ENCODE measurements around the gene KRTAP3-3.
"Not testable (repeated sequence)": the region's sequence is repeated elsewhere in the genome, so short reads cannot be mapped to it uniquely, and the experiment has no call there.

Gene KRTAP3-3

GRCh38 chr17:40993839-40994238, at the start of gene KRTAP3-3:
Gene KRTAP3-3, minus strand, starts transcription at chr17:40994164. Its CDS starts 67 bp downstream, at chr17:40994097.
- no peak for DNase-seq (ENCODE audit: low read depth, low spot score)
- Histone ChIP-seq H3K27ac (ENCODE audit: low read length) (no peak within 1 kb of the TSS), H3K4me3 (ENCODE audit: low read length) (no peak within 1 kb of the TSS), H3K9me3 (ENCODE audit: control insufficient read depth, insufficient read depth, low read length) (no peaks in the 10 kb centered on the region), H3K27me3 (ENCODE audit: control insufficient read depth, insufficient read depth, low read length) (no peaks in the 10 kb centered on the region), H3K4me1 (ENCODE audit: control insufficient read depth, insufficient read depth, low read length) (no peaks in the 10 kb centered on the region; the same call in 1 of the 2 replicates), H3K36me3 (ENCODE audit: control insufficient read depth, insufficient read depth, low read length) (no peaks in the 10 kb centered on the region)
- WGBS (ENCODE audit: insufficient coverage, insufficient read length), result no CpG with 5 or more reads among the region's 4 CpGs

- no peaks in the 10 kb centered on the region for H3K9me3 ChIP-seq (ENCODE audit: control insufficient read depth, insufficient read depth, low read length)
- no peaks in the 10 kb centered on the region for H3K27me3 ChIP-seq (ENCODE audit: control insufficient read depth, insufficient read depth, low read length)
- H3K27ac ChIP-seq (ENCODE audit: low read length), result no peak overlapping the region
- no CpG with 5 or more reads among the region's 1 CpG for WGBS (ENCODE audit: insufficient coverage, insufficient read length)
- no peaks in the 10 kb centered on the region for H3K4me1 ChIP-seq (ENCODE audit: control insufficient read depth, insufficient read depth, low read length)
- DNase-seq (ENCODE audit: low read depth, low spot score), result no peak
- no peaks in the 10 kb centered on the region for H3K36me3 ChIP-seq (ENCODE audit: control insufficient read depth, insufficient read depth, low read length)
- H3K4me3 ChIP-seq (ENCODE audit: low read length), result no peak overlapping the region
These were observed 49.0 kb upstream of the KRTAP3-3 start for GRCh38 chr17:41042953-41043352.

- H3K4me3 ChIP-seq (ENCODE audit: low read length), result not testable (repeated sequence)
- no CpG with 5 or more reads among the region's 14 CpGs for WGBS (ENCODE audit: insufficient coverage, insufficient read length)
These were observed 47.0 kb upstream of the KRTAP3-3 start, which contains the start of gene KRTAP1-1 for GRCh38 chr17:41040783-41041571. Gene KRTAP1-1, minus strand, starts transcription at chr17:41041450. Its CDS starts 53 bp downstream, at chr17:41041397.

DNA sequence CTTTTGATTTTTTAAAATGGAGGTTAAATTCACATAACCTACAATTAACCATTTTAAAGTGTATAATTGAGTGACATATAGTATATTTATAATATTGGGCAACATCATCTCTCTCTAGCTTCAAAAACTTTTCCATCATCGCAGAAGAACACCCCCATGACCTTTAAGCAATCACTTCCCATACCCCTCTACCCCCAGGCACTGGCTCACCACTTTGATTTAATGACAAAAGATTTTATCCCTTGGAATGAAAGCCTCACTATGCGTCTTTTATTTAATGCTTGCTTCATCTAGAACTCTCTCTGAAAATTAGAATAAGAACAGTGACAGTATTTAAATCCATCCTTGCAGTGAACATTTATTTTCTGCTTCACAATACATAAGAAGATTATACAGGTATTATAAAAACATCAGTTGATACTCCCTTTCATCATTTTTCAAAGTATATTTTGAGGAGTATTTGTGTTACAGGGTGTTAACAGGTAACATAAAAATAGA, 43.9 kb upstream of the KRTAP3-3 start:
- no peak for DNase-seq (ENCODE audit: low read depth, low spot score)
- H3K27ac ChIP-seq (ENCODE audit: low read length), result no peak overlapping the region
- WGBS (ENCODE audit: insufficient coverage, insufficient read length), result no CpG with 5 or more reads among the region's 2 CpGs
- H3K27me3 ChIP-seq (ENCODE audit: control insufficient read depth, insufficient read depth, low read length), result no peaks in the 10 kb centered on the region
- H3K4me3 ChIP-seq (ENCODE audit: low read length), result no peak overlapping the region
- no peaks in the 10 kb centered on the region; the same call in 1 of the 2 replicates for H3K4me1 ChIP-seq (ENCODE audit: control insufficient read depth, insufficient read depth, low read length)
- no peaks in the 10 kb centered on the region for H3K9me3 ChIP-seq (ENCODE audit: control insufficient read depth, insufficient read depth, low read length)
- no peaks in the 10 kb centered on the region for H3K36me3 ChIP-seq (ENCODE audit: control insufficient read depth, insufficient read depth, low read length)

More at GRCh38 chr17:41040783-41041571, 47.0 kb upstream of the KRTAP3-3 start, which contains the start of gene KRTAP1-1:
- not testable (repeated sequence) for H3K27me3 ChIP-seq (ENCODE audit: control insufficient read depth, insufficient read depth, low read length); H3K4me1 ChIP-seq (ENCODE audit: control insufficient read depth, insufficient read depth, low read length); DNase-seq (ENCODE audit: low read depth, low spot score); H3K36me3 ChIP-seq (ENCODE audit: control insufficient read depth, insufficient read depth, low read length); H3K9me3 ChIP-seq (ENCODE audit: control insufficient read depth, insufficient read depth, low read length); H3K27ac ChIP-seq (ENCODE audit: low read length)

DNA sequence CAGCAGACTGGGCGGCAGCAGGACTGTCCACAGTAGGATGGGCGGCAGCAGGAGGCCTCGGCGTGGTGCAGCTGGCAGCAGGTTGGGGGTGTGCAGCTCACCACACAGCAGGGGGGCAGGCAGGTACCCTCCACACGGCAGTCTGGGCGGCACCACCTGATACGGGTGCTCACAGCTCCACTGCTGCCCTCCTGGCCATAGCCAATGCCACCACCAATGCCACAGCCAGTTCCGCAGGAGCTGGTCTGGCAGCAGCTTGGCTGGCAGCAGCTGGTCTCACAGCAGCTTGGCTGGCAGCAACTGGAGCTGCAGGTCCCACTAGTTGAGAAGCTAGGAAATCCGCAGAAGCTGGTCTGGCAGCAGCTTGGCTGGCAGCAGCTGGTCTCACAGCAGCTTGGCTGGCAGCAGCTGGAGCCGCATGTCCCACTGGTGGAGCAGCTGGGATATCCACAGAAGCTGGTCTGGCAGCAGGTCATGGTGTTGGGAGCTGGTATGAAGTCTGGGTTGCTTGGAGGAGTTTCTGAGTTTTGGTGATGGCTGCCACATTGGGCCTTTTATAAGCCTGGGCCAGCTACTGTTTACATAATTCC, 40.5 kb upstream of the KRTAP3-3 start, which contains the start of gene KRTAP1-3:
Gene KRTAP1-3 (minus strand): TSS at position 529 of the 590 bp plus-strand sequence. CDS start 53 bp downstream, at position 476.
- H3K27ac ChIP-seq (ENCODE audit: low read length); H3K4me1 ChIP-seq (ENCODE audit: control insufficient read depth, insufficient read depth, low read length); DNase-seq (ENCODE audit: low read depth, low spot score); H3K36me3 ChIP-seq (ENCODE audit: control insufficient read depth, insufficient read depth, low read length); H3K9me3 ChIP-seq (ENCODE audit: control insufficient read depth, insufficient read depth, low read length); H3K27me3 ChIP-seq (ENCODE audit: control insufficient read depth, insufficient read depth, low read length); H3K4me3 ChIP-seq (ENCODE audit: low read length): not testable (repeated sequence)
- WGBS (ENCODE audit: insufficient coverage, insufficient read length), result no CpG with 5 or more reads among the region's 10 CpGs

DNA sequence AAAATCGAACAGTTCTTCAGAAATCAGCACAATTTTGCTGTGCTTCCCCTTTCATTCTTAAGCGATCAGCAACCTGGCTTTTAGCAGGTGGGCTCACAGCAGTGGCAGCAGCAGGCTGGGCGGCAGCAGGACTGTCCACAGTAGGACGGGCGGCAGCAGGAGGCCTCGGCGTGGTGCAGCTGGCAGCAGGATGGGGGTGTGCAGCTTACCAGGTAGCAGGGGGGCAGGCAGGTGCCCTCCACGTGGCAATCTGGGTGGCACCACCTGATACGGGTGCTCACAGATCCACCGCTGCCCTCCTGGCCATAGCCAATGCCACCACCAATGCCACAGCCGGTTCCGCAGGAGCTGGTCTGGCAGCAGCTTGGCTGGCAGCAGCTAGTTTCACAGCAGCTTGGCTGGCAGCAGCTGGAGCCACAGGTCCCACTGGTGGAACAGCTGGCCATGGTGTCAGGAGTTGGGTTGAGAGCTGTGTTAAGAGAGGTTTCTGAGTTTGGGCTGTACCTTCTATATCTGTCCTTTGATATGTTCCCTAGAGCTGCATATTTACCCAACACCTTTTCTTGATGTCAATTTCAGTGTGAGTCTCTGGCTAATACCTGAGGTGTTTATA, 35.8 kb upstream of the KRTAP3-3 start, which contains the start of gene KRTAP1-4:
Gene KRTAP1-4 (minus strand): TSS at position 563 of the 613 bp plus-strand sequence. CDS start 117 bp downstream, at position 446.
- DNase-seq (ENCODE audit: low read depth, low spot score), result no peak
- H3K4me3 ChIP-seq (ENCODE audit: low read length), result no peak within 1 kb of the TSS
- no CpG with 5 or more reads among the region's 12 CpGs for WGBS (ENCODE audit: insufficient coverage, insufficient read length)

GRCh38 chr17:41026715-41027471, 32.9 kb upstream of the KRTAP3-3 start, which contains the start of gene KRTAP1-5:
Gene KRTAP1-5, minus strand, starts transcription at chr17:41027208. Its CDS starts 53 bp downstream, at chr17:41027155.
- Histone ChIP-seq H3K9me3 (ENCODE audit: control insufficient read depth, insufficient read depth, low read length) (no peaks in the 10 kb centered on the region), H3K27ac (ENCODE audit: low read length) (no peak within 1 kb of the TSS), H3K36me3 (ENCODE audit: control insufficient read depth, insufficient read depth, low read length) (no peaks in the 10 kb centered on the region), H3K4me1 (ENCODE audit: control insufficient read depth, insufficient read depth, low read length) (no peaks in the 10 kb centered on the region), H3K4me3 (ENCODE audit: low read length) (no peak within 1 kb of the TSS), H3K27me3 (ENCODE audit: control insufficient read depth, insufficient read depth, low read length) (no peaks in the 10 kb centered on the region)
- DNase-seq (ENCODE audit: low read depth, low spot score), result no peak
- WGBS (ENCODE audit: insufficient coverage, insufficient read length), result no CpG with 5 or more reads among the region's 9 CpGs

More for the DNA sequence above, 35.8 kb upstream of the KRTAP3-3 start, which contains the start of gene KRTAP1-4:
- H3K27me3 ChIP-seq (ENCODE audit: control insufficient read depth, insufficient read depth, low read length), result no peaks in the 10 kb centered on the region
- H3K4me1 ChIP-seq (ENCODE audit: control insufficient read depth, insufficient read depth, low read length), result no peaks in the 10 kb centered on the region; the same call in 1 of the 2 replicates
- no peaks in the 10 kb centered on the region for H3K36me3 ChIP-seq (ENCODE audit: control insufficient read depth, insufficient read depth, low read length)
- H3K9me3 ChIP-seq (ENCODE audit: control insufficient read depth, insufficient read depth, low read length), result no peaks in the 10 kb centered on the region
- H3K27ac ChIP-seq (ENCODE audit: low read length), result no peak within 1 kb of the TSS

GRCh38 chr17:41024697-41025096, 30.7 kb upstream of the KRTAP3-3 start:
- 100% methylated on average over 2 of the region's 3 CpGs for WGBS (ENCODE audit: insufficient coverage, insufficient read length)
- DNase-seq (ENCODE audit: low read depth, low spot score), result no peak

DNA sequence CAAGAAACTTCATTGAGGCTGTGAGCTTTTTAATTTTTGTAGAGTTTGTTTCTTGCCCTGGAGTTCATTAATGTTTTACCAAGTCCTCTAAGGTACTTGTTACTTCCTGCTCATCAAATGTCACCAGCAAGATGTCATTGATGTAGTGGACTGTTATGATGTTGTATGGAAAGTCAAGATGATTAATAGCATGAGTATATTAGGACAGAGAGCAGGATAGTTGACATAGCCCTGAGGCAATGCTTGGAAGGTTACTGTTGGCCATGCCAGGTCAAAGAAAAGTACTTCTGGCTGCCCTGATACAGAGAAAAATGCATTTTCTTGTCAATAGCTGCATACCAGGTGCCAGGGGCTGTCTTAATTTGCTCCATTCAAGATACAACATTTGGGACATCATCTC, 26.4 kb upstream of the KRTAP3-3 start:
- no peak overlapping the region for H3K27ac ChIP-seq (ENCODE audit: low read length)

More at GRCh38 chr17:41024697-41025096, 30.7 kb upstream of the KRTAP3-3 start:
- no peaks in the 10 kb centered on the region for H3K4me1 ChIP-seq (ENCODE audit: control insufficient read depth, insufficient read depth, low read length)
- no peak overlapping the region for H3K4me3 ChIP-seq (ENCODE audit: low read length)
- no peaks in the 10 kb centered on the region for H3K36me3 ChIP-seq (ENCODE audit: control insufficient read depth, insufficient read depth, low read length)
- H3K27me3 ChIP-seq (ENCODE audit: control insufficient read depth, insufficient read depth, low read length), result no peaks in the 10 kb centered on the region
- H3K27ac ChIP-seq (ENCODE audit: low read length), result no peak overlapping the region
- no peaks in the 10 kb centered on the region for H3K9me3 ChIP-seq (ENCODE audit: control insufficient read depth, insufficient read depth, low read length)

More for the DNA sequence above, 26.4 kb upstream of the KRTAP3-3 start:
- H3K27me3 ChIP-seq (ENCODE audit: control insufficient read depth, insufficient read depth, low read length), result no peaks in the 10 kb centered on the region
- H3K36me3 ChIP-seq (ENCODE audit: control insufficient read depth, insufficient read depth, low read length), result no peaks in the 10 kb centered on the region
- H3K4me3 ChIP-seq (ENCODE audit: low read length), result no peak overlapping the region
- no peaks in the 10 kb centered on the region for H3K9me3 ChIP-seq (ENCODE audit: control insufficient read depth, insufficient read depth, low read length)
- no peak for DNase-seq (ENCODE audit: low read depth, low spot score)
- H3K4me1 ChIP-seq (ENCODE audit: control insufficient read depth, insufficient read depth, low read length), result no peaks in the 10 kb centered on the region; the same call in 1 of the 2 replicates
